GM12873 (cell line): ENCODE results near the gene MYO7B.

Experiments
- TF ChIP-seq, protein P1 (sequence below): IDR thresholded peaks from 2 replicates; pipeline ENCODE4 v1.5.1; 2012; ENCODE audit warnings: low read depth, mild to moderate bottlenecking, moderate library complexity, low read length, control low read depth; ENCODE audit not compliant: insufficient read depth; ENCODE audit errors: missing control alignments

MYO7B gene

DNA sequence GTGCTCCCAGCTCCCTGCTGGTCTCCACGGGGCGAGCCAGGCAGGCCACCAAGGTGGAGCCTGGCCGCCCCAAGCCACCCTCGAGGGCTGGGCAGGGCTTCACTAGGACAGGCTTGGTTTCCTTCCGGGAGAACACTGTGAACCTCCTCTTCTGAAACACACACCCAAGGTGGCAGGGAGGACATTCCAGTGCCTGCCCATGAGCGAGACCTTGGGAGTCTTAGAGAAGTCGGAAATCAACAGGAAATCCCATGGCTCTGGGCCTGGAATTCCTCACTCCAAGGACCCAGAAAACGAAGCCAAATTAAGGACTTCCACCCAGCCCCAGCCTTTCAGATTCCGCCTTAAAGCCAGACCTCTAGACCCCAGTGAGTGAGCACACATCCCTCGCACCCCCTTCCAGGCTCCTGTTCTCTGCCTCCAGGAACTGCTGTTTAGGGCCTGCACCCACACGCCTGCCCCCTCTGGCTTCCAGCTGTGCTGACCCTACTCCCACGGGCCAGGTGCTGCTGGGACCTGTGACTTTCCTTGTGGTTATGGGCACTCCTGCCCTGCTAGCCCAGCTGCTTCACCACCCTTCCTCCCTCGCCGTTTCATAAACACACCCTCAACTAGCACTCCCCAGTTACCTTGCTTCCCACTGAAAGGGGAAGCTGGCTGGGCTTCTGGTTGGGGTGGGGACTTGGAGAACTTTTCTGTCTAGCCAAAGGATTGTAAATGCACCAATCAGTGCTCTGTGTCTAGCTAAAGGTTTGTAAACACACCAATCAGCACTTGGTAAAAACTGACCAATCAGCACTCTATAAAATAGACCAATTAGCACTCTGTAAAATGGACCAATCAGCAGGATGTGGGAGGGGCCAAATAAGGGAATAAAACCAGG lies 124.2 kb downstream of the MYO7B start:
- TF ChIP-seq, protein P1, sequence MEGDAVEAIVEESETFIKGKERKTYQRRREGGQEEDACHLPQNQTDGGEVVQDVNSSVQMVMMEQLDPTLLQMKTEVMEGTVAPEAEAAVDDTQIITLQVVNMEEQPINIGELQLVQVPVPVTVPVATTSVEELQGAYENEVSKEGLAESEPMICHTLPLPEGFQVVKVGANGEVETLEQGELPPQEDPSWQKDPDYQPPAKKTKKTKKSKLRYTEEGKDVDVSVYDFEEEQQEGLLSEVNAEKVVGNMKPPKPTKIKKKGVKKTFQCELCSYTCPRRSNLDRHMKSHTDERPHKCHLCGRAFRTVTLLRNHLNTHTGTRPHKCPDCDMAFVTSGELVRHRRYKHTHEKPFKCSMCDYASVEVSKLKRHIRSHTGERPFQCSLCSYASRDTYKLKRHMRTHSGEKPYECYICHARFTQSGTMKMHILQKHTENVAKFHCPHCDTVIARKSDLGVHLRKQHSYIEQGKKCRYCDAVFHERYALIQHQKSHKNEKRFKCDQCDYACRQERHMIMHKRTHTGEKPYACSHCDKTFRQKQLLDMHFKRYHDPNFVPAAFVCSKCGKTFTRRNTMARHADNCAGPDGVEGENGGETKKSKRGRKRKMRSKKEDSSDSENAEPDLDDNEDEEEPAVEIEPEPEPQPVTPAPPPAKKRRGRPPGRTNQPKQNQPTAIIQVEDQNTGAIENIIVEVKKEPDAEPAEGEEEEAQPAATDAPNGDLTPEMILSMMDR = no peak

DNA sequence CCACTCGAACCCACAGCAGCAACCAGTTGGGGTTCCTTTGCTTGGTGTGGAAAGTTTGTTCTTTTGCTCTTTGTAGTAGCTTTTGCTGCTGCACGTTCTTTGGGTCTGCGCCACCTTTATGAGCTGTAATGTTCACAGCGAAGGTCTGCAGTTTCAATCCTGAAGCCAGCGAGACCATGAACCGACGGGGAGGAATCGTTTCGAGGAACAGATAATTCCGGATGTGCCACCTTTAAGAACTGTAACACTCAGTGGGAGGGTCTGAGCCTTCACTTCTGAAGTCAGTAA lies 124.8 kb downstream of the MYO7B start:
- TF ChIP-seq, protein P1 = no peak

DNA sequence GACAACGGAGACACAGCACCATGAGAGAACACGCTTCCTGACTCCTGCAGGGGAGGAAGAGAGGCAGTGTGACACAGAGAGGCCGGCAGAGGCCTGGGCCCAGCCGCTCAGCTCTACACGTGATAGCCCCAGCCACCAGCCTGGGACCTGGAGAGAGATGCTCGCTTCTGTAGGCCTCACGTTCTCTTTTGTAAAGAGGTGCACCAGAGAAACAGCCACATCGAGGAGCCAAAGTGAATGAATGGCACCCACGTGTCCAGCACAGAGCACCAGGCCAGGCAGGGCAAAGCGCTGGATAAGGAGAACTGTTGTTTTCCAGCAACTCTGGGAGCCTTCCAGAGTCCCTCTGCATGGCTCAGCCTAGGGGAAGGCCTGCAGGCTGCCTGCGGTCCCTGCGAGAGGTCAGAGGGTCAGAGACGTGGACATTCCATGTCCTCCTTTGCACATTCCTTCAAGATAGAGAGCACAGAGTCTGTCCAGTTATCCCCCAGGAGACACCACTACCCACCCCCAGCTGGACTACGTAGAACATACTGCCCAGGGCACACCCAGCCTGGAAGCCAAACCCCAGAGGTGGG lies 125.7 kb downstream of the MYO7B start:
- TF ChIP-seq, protein P1 = no peak

DNA sequence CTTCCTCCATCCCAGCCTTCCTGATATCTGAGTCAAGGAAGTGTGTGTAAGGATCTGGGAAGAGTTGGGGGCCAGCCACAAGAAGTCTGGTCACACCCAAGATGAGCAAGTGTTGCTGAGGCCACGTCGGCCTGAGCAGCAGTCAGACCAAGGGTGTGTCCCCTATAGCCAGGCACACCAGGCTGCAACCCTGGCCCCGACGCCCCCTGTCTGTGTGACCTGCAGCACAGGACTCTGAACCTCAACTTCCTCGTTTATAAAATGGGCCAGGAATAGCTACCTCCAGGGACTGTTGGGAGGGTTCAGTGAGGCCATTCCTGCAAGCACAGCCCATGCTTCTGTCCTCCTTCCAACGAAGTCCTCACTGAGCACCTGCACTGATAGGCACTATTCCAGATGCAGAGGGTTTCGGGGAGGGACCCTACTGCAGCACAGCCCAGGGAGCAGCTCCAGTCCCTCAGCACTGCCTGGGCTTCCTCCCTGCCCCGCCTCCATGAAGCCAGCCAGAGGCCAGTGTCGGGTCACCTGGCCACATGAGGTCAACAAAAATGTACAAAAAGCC lies 126.5 kb downstream of the MYO7B start:
- TF ChIP-seq, protein P1 = no peak

DNA sequence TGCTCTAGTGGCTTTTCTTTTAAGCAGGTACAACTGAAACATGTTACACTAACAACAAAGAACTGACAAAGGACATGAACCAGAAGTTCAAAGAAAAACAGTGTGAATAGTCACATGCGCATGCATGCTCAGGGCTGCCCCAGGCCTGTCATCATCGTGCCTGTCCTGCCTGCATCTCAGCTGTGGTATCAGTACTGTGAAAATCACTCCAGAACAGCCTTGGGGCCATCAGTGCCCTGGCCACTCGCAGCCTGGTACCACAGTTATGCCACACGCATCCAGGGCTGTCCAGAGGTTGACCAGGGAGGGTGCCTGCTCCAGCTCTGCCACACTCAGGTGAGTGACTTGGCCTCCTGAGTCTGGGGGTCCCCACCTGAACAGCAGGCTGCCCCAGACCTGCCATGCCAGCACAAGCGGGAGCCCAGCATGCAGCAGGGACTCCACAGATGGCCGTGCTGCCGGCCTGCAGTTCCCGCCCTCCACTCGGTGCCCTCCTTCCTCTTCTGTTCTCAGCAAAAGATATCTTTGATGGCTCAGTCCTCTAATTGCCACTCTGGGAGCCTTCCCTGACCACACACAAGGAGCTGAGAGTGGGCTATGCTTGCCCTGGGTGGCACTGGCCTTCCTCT lies 127.6 kb downstream of the MYO7B start:
- TF ChIP-seq, protein P1 = no peak

DNA sequence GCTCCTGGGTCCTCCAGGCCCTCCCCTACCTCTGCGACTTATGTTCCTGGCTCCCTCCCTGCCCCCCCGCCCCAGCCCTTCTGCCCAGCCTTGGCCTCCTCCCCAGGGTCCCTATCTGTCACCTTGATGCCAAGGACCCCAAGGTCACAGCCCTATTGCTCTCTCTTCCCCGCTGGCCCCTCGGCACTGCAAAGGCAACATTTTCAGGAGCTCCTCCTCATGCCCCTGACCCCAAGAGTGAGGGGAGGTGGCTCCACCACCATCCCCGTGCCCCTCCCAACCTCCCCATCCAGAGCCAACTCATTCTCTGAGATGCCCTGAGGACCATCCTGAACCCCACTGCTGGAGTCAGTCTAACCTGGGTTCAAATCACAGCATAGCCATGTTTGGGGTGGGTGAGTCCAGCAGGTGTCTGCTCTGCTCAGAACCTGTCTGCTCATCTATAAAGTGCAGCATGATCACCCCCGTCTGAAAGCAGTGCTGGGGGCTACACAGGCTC lies 128.1 kb downstream of the MYO7B start:
- TF ChIP-seq, protein P1 = no peak
